H1 (cell line): ENCODE measurements around the gene SOSTDC1. TPM values are rescaled to one million over a fixed set of nuclear protein-coding genes. Genes with fewer than 3 reads are reported as not detected.

Source experiments
- CTCF ChIA-PET: fragments of 300-600 bp; sonication (Branson Sonifier 250); formaldehyde crosslinking; loops from one replicate; lab custom pipeline; 2021; ENCODE audit not compliant: partially characterized antibody; lab: Charles Lee
- POLR2A ChIA-PET: fragments of 300-600 bp; sonication (Branson Sonifier 250); formaldehyde crosslinking; loops from one replicate; lab custom pipeline; 2021; ENCODE audit warnings: inconsistent platforms; ENCODE audit not compliant: partially characterized antibody; lab: Charles Lee
- DNase-seq, 2 experiments: peaks; one replicate each; pipeline versions ENCODE4 v3.0.0 to v3.0.0-alpha.2; 2010 to 2022; ENCODE audit warnings: low spot score in 2 of 2, low read depth in 1 of 2, mixed read lengths in 1 of 2
- FAIRE-seq: peaks from 2 replicates; lab custom pipeline; 2011; peaks lifted over from hg19 to GRCh38; lab: Jason Lieb, UNC
- H2AFZ ChIP-seq: 2 replicates; pipeline ENCODE4 v1.8.1; 2012; ENCODE audit warnings: low read length, inconsistent platforms
- H2AK5ac ChIP-seq: 2 replicates; pipeline ENCODE4 v1.6.1; 2013; ENCODE audit warnings: low read depth, low read length
- H2BK120ac ChIP-seq: replicated peaks from 2 replicates; pipeline ENCODE3; 2013; ENCODE audit warnings: low read depth, low read length, inconsistent platforms
- H2BK12ac ChIP-seq: 2 replicates; pipeline ENCODE4 v1.6.1; 2013; ENCODE audit warnings: low read depth, low read length
- H2BK15ac ChIP-seq: 2 replicates; pipeline ENCODE4 v1.6.1; 2013; ENCODE audit warnings: low read length
- H2BK20ac ChIP-seq: 2 replicates; pipeline ENCODE4 v1.6.1; 2013; ENCODE audit warnings: low read length
- H2BK5ac ChIP-seq: 2 replicates; pipeline ENCODE4 v1.6.1; 2013; ENCODE audit warnings: low read depth, low read length
- H3K14ac ChIP-seq: 2 replicates; pipeline ENCODE4 v1.6.1; 2013; ENCODE audit warnings: inconsistent platforms; ENCODE audit not compliant: insufficient read length
- H3K18ac ChIP-seq: 2 replicates; pipeline ENCODE4 v1.6.1; 2013; ENCODE audit warnings: low read length; ENCODE audit errors: extremely low read depth
- H3K23ac ChIP-seq: 2 replicates; pipeline ENCODE4 v1.6.1; 2013; ENCODE audit warnings: inconsistent platforms; ENCODE audit not compliant: insufficient read length
- H3K23me2 ChIP-seq: 2 replicates; pipeline ENCODE4 v1.6.1; 2013; ENCODE audit warnings: low read depth, low read length
- H3K27ac ChIP-seq: 2 replicates; pipeline ENCODE4 v1.6.1; 2011; ENCODE audit warnings: low read depth, low read length, inconsistent platforms
- H3K27me3 ChIP-seq, 4 experiments: replicated peaks in 1 of 4; 1 replicate in 1 of 4; 2 replicates in 3 of 4; pipeline versions ENCODE4 v1.6.1 to v1.8.1; 2011 to 2013; ENCODE audit warnings: low read length in 3 of 4, mild to moderate bottlenecking in 3 of 4, inconsistent platforms in 2 of 4, mixed read lengths in 2 of 4, moderate library complexity in 1 of 4; ENCODE audit not compliant: control insufficient read depth in 3 of 4, insufficient read depth in 3 of 4; ENCODE audit errors: extremely low read depth in 1 of 4
- H3K36me3 ChIP-seq, 4 experiments: 2 replicates each; pipeline versions ENCODE4 v1.6.1 to v1.8.1; 2011 to 2013; ENCODE audit warnings: mild to moderate bottlenecking in 4 of 4, low read length in 3 of 4, moderate library complexity in 2 of 4, control low read depth in 1 of 4, inconsistent platforms in 1 of 4; ENCODE audit not compliant: insufficient read depth in 4 of 4, control insufficient read depth in 2 of 4
- H3K4ac ChIP-seq: replicated peaks from 2 replicates; pipeline ENCODE3; 2013; ENCODE audit warnings: low read length, low read depth, mixed read lengths, inconsistent platforms; ENCODE audit not compliant: insufficient read length
- H3K4me1 ChIP-seq, 4 experiments: replicated peaks in 1 of 4; 1 replicate in 1 of 4; 2 replicates in 3 of 4; pipeline versions ENCODE4 v1.6.1 to v1.8.1; 2011 to 2013; ENCODE audit warnings: low read length in 3 of 4, inconsistent platforms in 2 of 4, mixed read lengths in 1 of 4; ENCODE audit not compliant: insufficient read depth in 4 of 4, control insufficient read depth in 3 of 4
- H3K4me2 ChIP-seq, 2 experiments: 2 replicates each; pipeline versions ENCODE4 v1.6.1 to v1.8.1; 2011 to 2013; ENCODE audit warnings: low read depth in 2 of 2, low read length in 2 of 2, control low read depth in 1 of 2, inconsistent platforms in 1 of 2, mild to moderate bottlenecking in 1 of 2; ENCODE audit not compliant: insufficient read depth in 1 of 2
- H3K4me3 ChIP-seq, 4 experiments: fragments of 200-600, 300-600 bp in 1 of 4; sonication (generic), shearing (Covaris generic), sonication (Bioruptor Twin) in 1 of 4; 2 replicates each; pipeline versions ENCODE4 v1.5.1 to v1.8.1; 2011 to 2016; ENCODE audit warnings: low read length in 4 of 4, low read depth in 3 of 4, control low read depth in 2 of 4, inconsistent platforms in 2 of 4, mild to moderate bottlenecking in 2 of 4, mixed read lengths in 1 of 4, moderate library complexity in 1 of 4; ENCODE audit not compliant: insufficient read depth in 2 of 4; ENCODE audit errors: extremely low read depth in 1 of 4
- H3K56ac ChIP-seq: replicated peaks from 2 replicates; pipeline ENCODE3; 2013; ENCODE audit warnings: low read depth, mild to moderate bottlenecking, mixed read lengths, low read length, inconsistent platforms; ENCODE audit not compliant: insufficient read length
- H3K79me1 ChIP-seq: 2 replicates; pipeline ENCODE4 v1.6.1; 2013; ENCODE audit warnings: low read depth, low read length, control low read depth
- H3K79me2 ChIP-seq, 2 experiments: 2 replicates each; pipeline versions ENCODE4 v1.6.1 to v1.8.1; 2012 to 2013; ENCODE audit warnings: low read length in 2 of 2, mild to moderate bottlenecking in 2 of 2, inconsistent platforms in 1 of 2; ENCODE audit not compliant: insufficient read depth in 2 of 2, control insufficient read depth in 1 of 2
- H3K9ac ChIP-seq, 4 experiments: replicated peaks in 1 of 4; 1 replicate in 1 of 4; 2 replicates in 3 of 4; pipeline versions ENCODE4 v1.6.1 to v1.8.1; 2011 to 2013; ENCODE audit warnings: low read depth in 3 of 4, low read length in 3 of 4, control low read depth in 2 of 4, mild to moderate bottlenecking in 2 of 4, moderate library complexity in 2 of 4, inconsistent platforms in 1 of 4; ENCODE audit errors: extremely low read depth in 1 of 4
- H3K9me3 ChIP-seq, 2 experiments: 2 replicates each; pipeline versions ENCODE4 v1.6.1 to v1.8.1; 2012 to 2013; ENCODE audit warnings: mild to moderate bottlenecking in 2 of 2, moderate library complexity in 2 of 2, control low read depth in 1 of 2, inconsistent platforms in 1 of 2, low read depth in 1 of 2, low read length in 1 of 2, mixed read lengths in 1 of 2; ENCODE audit not compliant: insufficient read depth in 2 of 2
- H4K20me1 ChIP-seq, 2 experiments: replicated peaks in 1 of 2; 2 replicates each; pipeline versions ENCODE3 to v1.8.1; 2011 to 2013; ENCODE audit warnings: inconsistent platforms in 2 of 2, low read length in 2 of 2, mild to moderate bottlenecking in 1 of 2; ENCODE audit not compliant: insufficient read depth in 2 of 2, control insufficient read depth in 1 of 2
- H4K5ac ChIP-seq: 2 replicates; pipeline ENCODE4 v1.6.1; 2013; ENCODE audit warnings: low read length, low read depth, mixed read lengths, inconsistent platforms; ENCODE audit not compliant: insufficient read length
- H4K8ac ChIP-seq: 2 replicates; pipeline ENCODE4 v1.8.0; 2013; ENCODE audit warnings: mild to moderate bottlenecking, moderate library complexity, low read length, inconsistent platforms; ENCODE audit not compliant: insufficient read depth; ENCODE audit errors: extremely low read depth
- H4K91ac ChIP-seq: replicated peaks from 2 replicates; pipeline ENCODE3; 2013; ENCODE audit warnings: low read length, mixed read lengths, inconsistent platforms; ENCODE audit not compliant: insufficient read length
- BRCA1 ChIP-seq: IDR thresholded peaks from 2 replicates; pipeline ENCODE4 v1.6.1; 2012; ENCODE audit warnings: low read depth, low read length, improper control_type of control experiment
- CBX8 ChIP-seq: fragments of 300-800, 300-1000 bp; sonication (generic); IDR thresholded peaks from 2 replicates; pipeline ENCODE4 v1.7.1; 2016; ENCODE audit warnings: low read depth, low read length, borderline replicate concordance
- JUND ChIP-seq: IDR thresholded peaks from 2 replicates; pipeline ENCODE4 v1.6.1; 2011; ENCODE audit warnings: mild to moderate bottlenecking, improper control_type of control experiment, low read length
- NANOG ChIP-seq: IDR thresholded peaks from 2 replicates; pipeline ENCODE4 v1.6.1; 2011; ENCODE audit warnings: low read length, low read depth, mild to moderate bottlenecking, inconsistent platforms; ENCODE audit not compliant: insufficient read depth, poor library complexity, severe bottlenecking
- PHF8 ChIP-seq: fragments of 200-600 bp; sonication (generic); conservative IDR thresholded peaks from 2 replicates; pipeline ENCODE4 v1.7.1; 2012; ENCODE audit warnings: low read depth, mild to moderate bottlenecking, inconsistent platforms, low read length, moderate library complexity
- USF2 ChIP-seq: IDR thresholded peaks from 2 replicates; pipeline ENCODE4 v1.6.1; 2011; ENCODE audit warnings: low read length, improper control_type of control experiment
- YY1 ChIP-seq: IDR thresholded peaks from 2 replicates; pipeline ENCODE4 v1.6.1; 2011; ENCODE audit warnings: low read depth, mild to moderate bottlenecking, low read length
- ZNF274 ChIP-seq: IDR thresholded peaks from 2 replicates; pipeline ENCODE4 v1.7.0; 2012; ENCODE audit warnings: low read length, borderline replicate concordance; ENCODE audit errors: extremely low read depth
- WGBS, 2 experiments: shearing (Covaris generic) in 1 of 2; methylation state at CpG; one replicate each; pipeline versions ENCODE4 v1.1.6 to v1.1.7; 2013 to 2015; ENCODE audit warnings: low lambda C conversion rate in 2 of 2, mixed read lengths in 2 of 2, inconsistent platforms in 1 of 2, low coverage in 1 of 2, missing lambda C conversion rate in 1 of 2; ENCODE audit not compliant: insufficient replicate concordance in 2 of 2, insufficient coverage in 1 of 2, insufficient read length in 1 of 2; ENCODE audit errors: extremely low coverage in 1 of 2, missing lambda C conversion rate in 1 of 2; 5-methylcytosine and 5-hydroxymethylcytosine counted together
- polyA plus RNA-seq, 7 experiments: library from polyadenylated mRNA; depleted of rRNA in 3 of 7; stranded (reverse) in 5 of 7; unstranded in 2 of 7; fragments of >200 nt in 5 of 7; fragments of 200-250 nt in 2 of 7; gene quantifications; 1 replicate in 5 of 7; 2 replicates in 1 of 7; 4 replicates in 1 of 7; pipeline versions ENCODE4 v1.2.1 to v1.2.3, GENCODE V29; 2011 to 2013; ENCODE audit warnings: missing spikeins in 2 of 7, mixed read lengths in 2 of 7
- total RNA-seq: library from RNA; stranded (reverse); fragmentation: NEBNext Ultra II Directional; extraction: Animal tissue kit (Norgen Biotek cat#: 25700); gene quantifications from 2 replicates; pipeline ENCODE4 v1.2.1, GENCODE V29; 2021

The SOSTDC1 gene
- total and polyA plus RNA-seq, 2 of the 8 experiments (the other 6 are each of a cell fraction or from before 2014, with no cell fraction given): 0.35 to 0.79 TPM

- Histone ChIP-seq H3K79me1 (no peaks in the 10 kb centered on the region), H2BK120ac (no peak overlapping the region), H3K27ac (no peak overlapping the region), H2BK15ac (no peak overlapping the region), H3K79me2 (no peaks in the 10 kb centered on the region), H4K5ac (no peak overlapping the region), H3K36me3 (no peaks in the 10 kb centered on the region), H3K23me2 (no peaks in the 10 kb centered on the region), H3K4me1 (no peaks in the 10 kb centered on the region; a peak in 1 of 7 replicates), H3K4me2 (no peak overlapping the region), H2BK20ac (no peak overlapping the region), H2AFZ (no peak overlapping the region), H2BK12ac (no peak overlapping the region), H3K9me3 (no peaks in the 10 kb centered on the region), H4K8ac (no peak overlapping the region), H2BK5ac (no peak overlapping the region), H3K27me3 (no peaks in the 10 kb centered on the region), H3K4me3 (no peak overlapping the region), H3K23ac (no peak overlapping the region), H4K20me1 (no peaks in the 10 kb centered on the region), H3K18ac (no peak overlapping the region), H4K91ac (no peak overlapping the region), H3K56ac (no peak overlapping the region), H3K9ac (no peak overlapping the region), H3K14ac (no peak overlapping the region), H3K4ac (no peak overlapping the region), H2AK5ac (no peak overlapping the region)
- DNase-seq (no peak), FAIRE-seq (no peak)
- POLR2A ChIA-PET: no interaction called here
- WGBS, 2 experiments: 76% methylated on average over 4 of the region's 4 CpGs; no CpG with 5 or more reads in 1 of the 2 experiments
- TF ChIP-seq YY1 (no peak), USF2 (no peak), PHF8 (no peak), NANOG (no peak), BRCA1 (no peak), ZNF274 (no peak), JUND (no peak), CBX8 (no peak)
- CTCF ChIA-PET: no interaction called here
These were observed 6.4 kb upstream of the SOSTDC1 start for GRCh38 chr7:16471933-16472332.
